ENCODE measurements around the gene NRL. TPM values are rescaled to one million over a fixed set of nuclear protein-coding genes. Genes with fewer than 3 reads are reported as not detected.

NRL gene
- total RNA-seq, 2 donors from 2014 or later: 2.5 to 5.0 TPM

GRCh38 chr14:24126939-24127338 lies 12.2 kb upstream of the NRL start:
- DNase-seq (ENCODE audit: low spot score): no peak
- no peak overlapping the region for H3K4me3 ChIP-seq
- no peak for TF ChIP-seq CTCF (IDR thresholded peaks at IDR 0.05)
- H3K27me3 ChIP-seq: no peaks in the 10 kb centered on the region
- peaks cover 0 to 16% of the 10 kb centered on the region in 2 donors for H3K4me1 ChIP-seq
- no peak overlapping the region for H3K27ac ChIP-seq
- peaks cover 16% of the 10 kb centered on the region for H3K36me3 ChIP-seq
- no peaks in the 10 kb centered on the region for H3K9me3 ChIP-seq

GRCh38 chr14:24123424-24124417 lies 9.0 kb upstream of the NRL start:
- no peaks in the 10 kb centered on the region for H3K27me3 ChIP-seq
- no peaks in the 10 kb centered on the region for H3K4me1 ChIP-seq
- no peak overlapping the region for H3K4me3 ChIP-seq
- H3K9me3 ChIP-seq: no peaks in the 10 kb centered on the region
- no peak for DNase-seq (ENCODE audit: low spot score)
- H3K27ac ChIP-seq: no peak overlapping the region
- H3K36me3 ChIP-seq: peaks cover 48% of the 10 kb centered on the region
- TF ChIP-seq CTCF (IDR thresholded peaks at IDR 0.05): no peak

- H3K36me3 ChIP-seq: peaks cover 56% of the 10 kb centered on the region
- H3K27ac ChIP-seq: no peak overlapping the region
Measured at GRCh38 chr14:24122898-24123297, 8.1 kb upstream of the NRL start.

GRCh38 chr14:24122416-24122815 lies 7.7 kb upstream of the NRL start:
- no peak overlapping the region for H3K4me3 ChIP-seq
- peaks cover 60% of the 10 kb centered on the region for H3K36me3 ChIP-seq
- DNase-seq (ENCODE audit: low spot score): no peak
- H3K4me1 ChIP-seq: no peaks in the 10 kb centered on the region
- H3K27me3 ChIP-seq: no peaks in the 10 kb centered on the region
- TF ChIP-seq CTCF (IDR thresholded peaks at IDR 0.05): no peak
- H3K27ac ChIP-seq: no peak overlapping the region
- H3K9me3 ChIP-seq: no peaks in the 10 kb centered on the region

More at GRCh38 chr14:24122898-24123297, 8.1 kb upstream of the NRL start:
- DNase-seq (ENCODE audit: low spot score): no peak
- no peaks in the 10 kb centered on the region for H3K4me1 ChIP-seq
- H3K4me3 ChIP-seq: no peak overlapping the region
- H3K9me3 ChIP-seq: no peaks in the 10 kb centered on the region
- no peak for TF ChIP-seq CTCF (IDR thresholded peaks at IDR 0.05)
- no peaks in the 10 kb centered on the region for H3K27me3 ChIP-seq

GRCh38 chr14:24121210-24121609 lies 6.5 kb upstream of the NRL start:
- TF ChIP-seq CTCF (IDR thresholded peaks at IDR 0.05): no peak
- Histone ChIP-seq H3K27me3 (no peaks in the 10 kb centered on the region), H3K9me3 (no peaks in the 10 kb centered on the region), H3K36me3 (peaks cover 66% of the 10 kb centered on the region), H3K27ac (no peak overlapping the region), H3K4me3 (no peak overlapping the region), H3K4me1 (peaks cover 0 to 9% of the 10 kb centered on the region in 2 donors)
- DNase-seq (ENCODE audit: low spot score): no peak
